HT-29 (cell line): ENCODE data around the gene SREBF1. TPM values are rescaled to one million over a fixed set of nuclear protein-coding genes. Genes with fewer than 3 reads are reported as not detected.
A peak's percentile ranks its signal among the peaks of the same experiment; 100 is the strongest.

Experiments
- DNase-seq: peaks from one replicate; pipeline ENCODE4 v3.0.0-alpha.2; 2015; ENCODE audit warnings: low spot score
- total RNA-seq: library from RNA; depleted of rRNA; stranded (reverse); fragments of >200 nt; shearing (Covaris generic); gene quantifications from 2 replicates; pipeline ENCODE4 v1.2.3, GENCODE V29; 2014

SREBF1 gene
- total RNA-seq, 1 experiment from 2014 or later = 304 TPM

DNA sequence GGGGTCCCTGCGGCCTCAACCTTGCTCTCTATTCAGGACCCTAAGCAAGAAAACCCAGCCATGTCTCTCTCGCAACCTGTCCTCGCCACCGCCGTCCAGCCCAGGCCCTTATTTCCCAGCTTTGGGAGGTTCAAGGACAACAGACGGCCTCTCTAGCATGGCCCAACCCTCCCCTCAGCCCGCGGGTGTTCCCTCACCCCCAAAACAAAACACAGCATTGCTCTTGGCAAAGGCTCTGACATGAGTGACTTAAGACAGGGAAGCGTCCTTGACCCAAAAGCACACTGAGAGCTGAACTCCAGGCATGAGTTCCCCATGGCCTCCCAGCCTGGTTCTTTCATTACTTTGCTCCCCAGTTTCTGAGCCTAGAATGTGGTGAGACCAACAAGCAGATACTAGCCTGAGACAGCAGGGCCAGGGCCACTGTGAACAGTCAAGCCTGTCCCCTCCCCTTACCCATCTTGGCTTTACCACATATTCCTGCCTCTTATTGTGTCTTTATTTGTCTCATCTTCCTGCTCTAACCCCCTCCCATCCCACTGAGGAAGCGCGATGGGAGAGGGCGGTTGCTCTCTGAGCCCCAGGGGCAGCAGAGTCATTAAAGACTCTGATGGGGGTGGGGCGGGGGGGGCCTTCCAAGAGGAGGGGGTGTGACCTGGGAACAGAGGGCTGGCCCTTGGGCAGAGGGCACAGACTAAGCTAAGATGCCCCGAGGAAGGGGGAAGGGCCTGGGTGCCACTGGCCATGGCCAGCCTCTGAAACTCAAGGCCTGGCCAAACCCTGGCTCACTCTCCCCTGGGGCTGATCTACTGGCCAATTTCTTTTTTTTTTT is 11.8 kb downstream of the SREBF1 start:
- DNase-seq = no peak

DNA sequence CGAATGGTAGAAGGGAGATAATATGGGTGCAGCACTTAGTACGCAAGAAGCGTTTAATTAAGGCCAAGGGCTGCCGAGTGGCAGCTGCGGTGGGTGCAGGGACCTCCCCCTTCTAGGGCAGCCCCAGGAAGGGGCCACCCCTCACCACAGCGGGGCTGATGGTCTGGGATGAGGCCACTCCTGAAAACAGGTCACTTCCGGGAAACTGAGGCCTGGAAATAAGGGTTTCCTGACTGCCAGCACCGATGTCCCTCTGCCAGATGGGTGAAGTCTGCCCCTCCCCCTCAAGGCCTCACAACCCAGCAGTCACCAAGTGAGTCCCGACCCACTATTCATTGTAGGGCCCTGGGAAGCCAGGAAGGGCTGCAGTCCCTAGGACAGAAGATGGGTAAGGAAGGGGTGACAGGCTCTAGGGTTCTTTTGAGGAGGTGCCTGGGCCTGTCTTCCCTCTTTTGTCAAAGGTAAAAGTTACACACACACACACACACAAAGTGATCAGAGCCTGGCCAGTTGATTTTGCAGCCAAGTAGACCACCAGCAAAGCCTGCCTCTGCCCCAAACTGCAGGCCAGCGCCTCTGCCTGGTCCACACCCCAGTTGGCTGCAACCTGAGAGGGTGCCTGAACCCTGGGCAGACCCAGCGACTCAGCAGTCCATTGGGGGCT is 12.5 kb downstream of the SREBF1 start:
- DNase-seq = no peak

DNA sequence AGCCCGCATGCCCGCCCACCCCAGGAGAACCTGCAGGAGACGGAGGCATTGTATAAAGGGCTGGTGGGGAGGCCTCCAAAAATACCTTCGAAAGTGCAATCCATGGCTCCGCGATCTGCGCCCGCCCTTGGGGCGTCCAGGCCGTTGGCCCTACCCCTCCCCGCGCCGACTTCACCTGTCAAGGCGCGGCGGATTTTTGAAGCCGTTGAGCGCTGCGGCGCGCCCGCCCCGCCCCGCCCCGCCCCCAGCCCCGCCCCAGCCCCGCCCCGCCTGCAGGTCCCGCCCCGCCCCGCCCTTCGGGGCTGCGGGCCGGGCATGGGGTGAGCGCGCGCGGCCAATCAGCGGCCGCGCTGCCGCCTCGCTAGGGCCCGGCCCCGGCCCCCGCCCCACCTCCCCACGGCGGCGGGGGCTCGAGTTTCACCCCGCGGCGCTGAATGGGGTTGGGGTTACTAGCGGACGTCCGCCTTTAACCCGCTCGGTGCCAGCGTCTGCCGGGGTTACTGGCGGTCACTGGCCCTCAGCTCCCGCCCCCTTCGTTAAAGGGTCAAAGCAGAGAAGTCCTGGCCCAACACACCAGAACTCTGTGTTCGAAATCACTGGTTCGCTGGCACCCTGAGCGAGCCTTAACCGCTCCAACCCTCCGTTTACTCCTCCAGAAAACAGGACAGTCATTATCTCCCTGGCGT is 13.2 kb downstream of the SREBF1 start:
- peak; percentile 86 for DNase-seq

DNA sequence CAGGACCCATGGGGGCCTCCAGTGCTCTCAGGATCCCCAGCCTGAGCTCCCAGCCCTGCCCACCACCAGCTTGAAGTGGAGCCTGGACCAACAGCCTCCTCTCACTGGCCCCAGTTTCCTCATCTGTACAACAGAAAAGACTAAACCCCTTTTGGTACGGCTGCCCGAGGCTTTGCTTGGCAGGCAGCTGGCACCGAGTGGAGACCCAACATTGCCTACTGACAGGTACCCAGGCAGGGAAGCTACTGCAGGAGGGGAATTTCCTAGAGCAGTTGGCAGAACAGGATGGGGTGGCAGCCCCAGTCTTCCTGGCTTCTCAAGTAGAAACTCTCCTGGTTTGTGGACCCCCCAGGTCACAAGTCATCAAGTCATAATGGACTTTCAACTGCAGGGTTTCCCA is 14.2 kb downstream of the SREBF1 start:
- DNase-seq = no peak

DNA sequence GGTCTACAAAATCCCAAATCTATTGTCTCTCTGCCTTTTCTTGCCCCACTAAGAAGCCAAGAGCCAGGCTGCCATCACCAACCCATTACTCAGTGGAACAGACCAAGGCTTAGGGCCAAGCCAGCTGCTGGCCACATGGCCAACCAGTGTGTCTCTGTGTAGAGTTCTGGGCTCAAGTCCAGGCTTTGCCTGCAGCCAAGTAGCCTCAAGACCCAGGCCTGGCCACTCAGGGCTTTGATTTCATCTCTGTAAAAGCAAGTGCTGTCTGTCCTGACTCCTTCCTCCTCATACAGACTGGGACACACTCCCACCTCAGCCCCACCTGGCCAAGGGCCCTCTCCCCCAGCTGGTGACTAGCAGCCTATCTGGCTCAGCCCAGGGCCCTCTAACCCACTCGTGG is 14.6 kb downstream of the SREBF1 start:
- DNase-seq = no peak

DNA sequence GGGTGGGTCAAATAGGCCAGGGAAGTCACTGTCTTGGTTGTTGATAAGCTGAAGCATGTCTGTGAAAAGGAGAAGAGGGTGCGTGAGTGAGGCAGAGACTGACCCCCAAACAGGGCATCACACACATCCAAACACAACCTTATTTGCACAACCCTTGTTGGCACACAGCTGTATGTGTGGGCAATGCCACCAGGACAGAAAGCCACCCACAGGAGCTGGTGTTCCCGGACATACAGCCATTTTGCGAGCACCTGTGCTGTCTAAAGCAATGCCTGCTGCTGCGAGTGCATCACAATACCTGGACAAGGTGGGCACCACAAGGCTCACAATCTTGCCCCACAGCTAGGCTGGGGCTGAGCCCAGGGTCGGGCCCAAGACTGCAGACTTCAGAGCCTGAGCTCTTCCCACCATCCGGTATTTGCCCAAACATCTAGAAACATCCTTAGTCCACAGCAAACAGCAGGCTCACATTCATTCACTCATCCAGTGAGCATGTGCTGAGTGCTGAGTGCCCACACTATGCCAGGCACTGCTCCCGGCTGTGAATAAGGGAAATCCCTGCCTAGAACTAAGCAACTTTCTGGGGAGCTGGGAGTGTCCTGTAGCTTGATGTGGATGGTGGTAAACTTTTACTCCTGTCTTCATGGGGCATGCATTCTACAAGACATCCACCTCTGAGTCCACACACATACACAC is 16.2 kb downstream of the SREBF1 start:
- DNase-seq = no peak

DNA sequence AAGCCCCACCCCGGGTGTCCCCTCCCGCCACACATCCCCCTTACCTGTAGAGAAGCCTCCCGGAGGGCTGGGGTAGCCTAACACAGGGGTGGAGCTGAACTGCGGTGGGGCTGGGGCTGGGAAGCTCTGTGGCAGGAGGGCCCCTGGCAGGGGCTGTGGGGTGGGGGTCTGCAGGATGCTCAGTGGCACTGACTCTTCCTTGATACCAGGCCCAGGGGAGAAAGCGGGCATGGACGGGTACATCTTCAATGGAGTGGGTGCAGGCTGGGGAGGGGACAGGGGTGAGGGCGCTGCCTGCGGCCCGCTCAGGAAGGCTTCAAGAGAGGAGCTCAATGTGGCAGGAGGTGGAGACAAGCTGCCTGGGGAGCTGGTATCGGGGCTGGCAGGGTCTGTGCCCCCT is 16.7 kb downstream of the SREBF1 start:
- no peak for DNase-seq

DNA sequence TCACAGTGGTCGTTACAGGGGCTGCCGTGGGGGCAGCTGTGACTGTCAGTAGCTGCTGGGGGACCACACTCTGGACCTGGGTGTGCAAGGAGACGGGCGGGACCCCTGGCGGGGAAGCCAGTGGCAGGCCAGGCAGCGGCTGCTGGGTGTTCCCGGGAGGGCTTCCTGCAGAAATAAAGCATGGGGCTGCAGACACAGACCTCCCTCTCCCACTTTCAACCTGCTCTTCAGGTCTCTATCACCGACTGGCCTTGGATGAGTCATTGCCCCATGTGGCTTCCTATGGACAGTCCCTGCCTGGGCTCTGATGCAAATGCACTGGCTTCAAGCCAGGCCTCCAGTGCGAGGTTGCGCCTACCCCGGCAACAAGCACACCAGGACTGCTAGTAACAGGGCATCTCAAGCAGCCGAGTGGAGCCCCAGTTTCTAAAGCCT is 17.2 kb downstream of the SREBF1 start:
- peak; percentile 86 for DNase-seq

DNA sequence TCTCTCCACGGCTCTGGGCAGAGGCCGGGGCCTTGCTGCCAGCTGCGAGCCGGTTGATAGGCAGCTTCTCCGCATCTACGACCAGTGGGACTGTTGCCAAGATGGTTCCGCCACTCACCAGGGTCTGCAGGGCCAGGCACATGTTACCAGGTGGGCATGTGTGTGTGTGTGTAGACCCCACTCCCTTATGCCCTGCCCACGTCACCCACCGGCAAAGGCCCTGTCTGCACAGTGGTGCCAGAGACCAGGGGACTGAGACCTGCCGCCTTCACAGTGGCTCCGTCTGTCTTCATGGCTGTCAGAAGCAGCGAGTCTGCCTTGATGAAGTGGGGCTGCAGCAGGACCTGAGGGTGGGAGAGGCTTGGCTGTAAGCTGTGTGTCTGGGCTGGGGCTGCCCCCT is 17.7 kb downstream of the SREBF1 start:
- DNase-seq = no peak

DNA sequence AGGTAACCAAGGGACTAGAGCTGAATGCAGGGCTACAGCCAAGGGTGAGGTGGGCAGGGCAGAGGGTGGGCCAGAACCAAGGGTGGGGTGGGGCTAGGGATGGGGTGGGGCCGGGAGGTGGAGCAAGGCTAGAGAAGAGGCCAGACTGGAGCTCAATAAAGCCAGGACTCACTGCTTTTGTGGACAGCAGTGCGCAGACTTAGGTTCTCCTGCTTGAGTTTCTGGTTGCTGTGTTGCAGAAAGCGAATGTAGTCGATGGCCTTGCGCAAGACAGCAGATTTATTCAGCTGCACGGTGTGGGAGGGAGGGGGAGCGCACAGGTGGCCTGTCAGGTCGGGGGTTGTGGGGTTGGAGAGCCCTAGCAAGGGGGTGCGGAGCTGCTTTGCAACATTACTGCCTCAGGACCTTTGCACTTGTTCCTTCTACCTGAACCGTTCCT is 18.7 kb downstream of the SREBF1 start:
- peak; percentile 63 for DNase-seq

DNA sequence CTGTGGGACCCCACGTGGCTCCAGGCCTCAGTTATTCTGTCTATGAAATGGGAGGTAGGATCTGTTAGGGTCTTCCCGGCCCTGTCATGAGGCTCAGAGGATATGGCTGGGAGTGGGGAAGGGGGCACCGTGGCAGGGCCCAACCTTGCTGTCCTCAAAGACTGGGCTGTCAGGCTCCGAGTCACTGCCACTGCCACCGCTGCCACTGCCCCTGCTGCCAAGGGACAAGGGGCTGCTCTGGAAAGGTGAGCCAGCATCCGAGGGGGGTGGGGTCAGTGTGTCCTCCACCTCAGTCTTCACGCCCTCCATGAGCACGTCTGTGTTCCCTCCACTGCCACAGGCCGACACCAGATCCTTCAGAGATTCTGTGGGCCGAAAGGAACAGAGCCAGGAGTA is 19.2 kb downstream of the SREBF1 start:
- DNase-seq = no peak

DNA sequence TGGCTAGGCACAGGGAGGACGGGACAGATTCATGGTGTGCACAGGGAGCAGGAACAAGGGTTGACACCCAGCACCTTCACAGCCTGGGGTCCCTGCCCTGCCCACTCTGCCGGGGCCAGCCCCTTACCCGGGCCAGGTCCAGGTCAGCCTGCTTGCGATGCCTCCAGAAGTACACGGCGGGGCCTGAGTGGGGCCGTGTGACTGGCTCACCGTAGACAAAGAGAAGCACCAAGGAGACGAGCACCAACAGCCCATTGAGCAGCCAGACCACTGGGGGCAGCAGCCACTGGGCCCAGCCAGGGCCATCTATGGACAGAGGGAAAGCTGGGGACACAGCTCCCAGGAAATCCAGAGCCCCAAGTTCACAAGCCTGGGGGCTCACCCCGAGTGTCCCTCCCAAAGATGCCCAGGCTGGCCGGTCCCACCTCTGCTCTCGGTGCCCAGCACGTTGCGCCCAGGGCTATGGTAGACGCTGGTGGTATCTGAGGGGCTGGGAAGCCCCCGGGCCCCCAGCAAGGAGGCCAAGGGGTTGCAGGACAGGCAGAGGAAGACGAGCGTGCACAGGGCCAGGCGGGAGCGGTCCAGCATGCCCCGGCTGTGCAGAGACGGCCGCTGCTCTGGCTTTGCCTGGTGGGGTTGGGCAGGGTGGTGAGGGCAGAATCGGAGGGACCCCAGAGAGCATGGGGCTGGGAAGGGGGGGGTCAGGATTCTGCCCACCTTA is 19.8 kb downstream of the SREBF1 start:
- no peak for DNase-seq

DNA sequence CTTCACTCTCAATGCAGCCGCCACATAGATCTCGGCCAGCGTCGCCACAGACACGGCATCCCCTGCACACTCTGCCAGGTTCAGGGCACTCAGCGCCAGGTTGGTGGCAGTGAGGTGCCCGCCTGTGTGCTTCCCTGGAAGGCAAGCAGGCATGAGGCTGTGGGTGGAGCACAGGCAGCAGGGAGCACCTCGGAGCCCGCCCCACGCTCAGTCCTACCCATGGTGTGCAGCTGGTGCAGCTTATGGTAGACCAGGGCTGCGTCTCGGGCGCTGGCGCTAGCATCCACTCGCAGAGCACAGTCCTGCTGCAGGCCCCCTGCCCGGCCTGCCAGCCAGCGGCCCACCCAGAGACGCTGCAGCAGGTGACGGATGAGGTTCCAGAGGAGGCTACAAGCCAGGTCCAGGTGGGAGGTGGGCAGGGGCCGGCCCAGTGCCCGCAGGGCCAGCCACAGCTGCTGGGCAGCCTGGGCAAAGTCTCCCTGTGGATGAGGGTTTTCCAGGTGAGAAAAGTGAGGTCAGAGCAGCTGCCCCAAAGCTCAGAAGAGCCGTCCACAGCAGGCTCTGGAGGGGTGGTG is 20.5 kb downstream of the SREBF1 start:
- DNase-seq = no peak

DNA sequence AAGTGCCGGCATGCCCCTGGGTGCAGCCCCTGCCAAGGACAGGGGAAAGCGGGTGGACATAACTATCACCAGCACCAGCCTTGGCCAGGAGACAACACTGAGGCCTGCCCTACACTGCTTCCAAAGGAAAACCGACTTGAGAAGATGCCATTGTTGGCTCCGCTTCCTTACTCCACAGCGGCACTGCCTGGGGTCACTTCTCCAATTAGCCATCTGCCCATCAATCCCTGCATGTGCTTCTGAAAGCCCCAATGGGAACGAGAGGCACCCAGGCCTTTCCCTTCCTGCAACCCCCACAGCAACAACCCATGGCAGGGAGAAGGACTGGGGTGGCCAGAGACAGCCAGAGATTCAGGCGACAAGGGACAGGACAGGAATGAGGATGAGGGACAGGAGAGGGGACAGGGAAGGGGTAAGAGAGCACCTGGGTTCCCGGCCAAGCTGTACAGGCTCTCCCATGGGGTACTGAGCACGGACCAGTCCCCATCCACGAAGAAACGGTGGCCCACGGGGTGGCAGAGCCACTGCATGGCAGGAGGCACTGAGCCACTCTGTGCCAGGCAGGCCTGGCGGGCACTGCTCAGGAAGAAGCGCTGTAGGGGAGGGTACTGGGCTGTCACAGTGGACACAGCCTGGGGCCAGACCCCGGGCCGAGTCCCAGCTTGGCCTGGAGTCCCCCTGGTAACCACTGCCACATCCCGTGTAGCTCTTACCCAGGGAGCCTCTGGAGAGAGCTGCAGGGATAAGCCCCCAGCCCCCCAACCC is 21.2 kb downstream of the SREBF1 start:
- no peak for DNase-seq

DNA sequence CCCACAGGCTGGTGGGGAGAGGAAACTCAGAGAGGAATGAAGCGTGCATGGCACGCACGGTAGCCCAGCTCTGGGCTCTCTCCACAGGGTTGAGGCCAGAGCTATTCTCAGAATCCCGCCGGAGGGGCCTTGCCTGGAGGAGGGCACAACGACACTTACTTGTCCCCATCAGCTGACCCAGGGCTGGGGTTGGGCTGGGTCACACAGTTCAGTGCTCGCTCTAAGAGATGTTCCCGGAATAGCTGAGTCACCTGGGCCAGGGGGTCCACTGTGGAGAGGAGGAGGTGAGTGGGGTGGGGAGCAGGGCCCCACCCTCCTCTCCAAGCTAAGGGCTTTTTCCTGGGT is 21.8 kb downstream of the SREBF1 start:
- no peak for DNase-seq

DNA sequence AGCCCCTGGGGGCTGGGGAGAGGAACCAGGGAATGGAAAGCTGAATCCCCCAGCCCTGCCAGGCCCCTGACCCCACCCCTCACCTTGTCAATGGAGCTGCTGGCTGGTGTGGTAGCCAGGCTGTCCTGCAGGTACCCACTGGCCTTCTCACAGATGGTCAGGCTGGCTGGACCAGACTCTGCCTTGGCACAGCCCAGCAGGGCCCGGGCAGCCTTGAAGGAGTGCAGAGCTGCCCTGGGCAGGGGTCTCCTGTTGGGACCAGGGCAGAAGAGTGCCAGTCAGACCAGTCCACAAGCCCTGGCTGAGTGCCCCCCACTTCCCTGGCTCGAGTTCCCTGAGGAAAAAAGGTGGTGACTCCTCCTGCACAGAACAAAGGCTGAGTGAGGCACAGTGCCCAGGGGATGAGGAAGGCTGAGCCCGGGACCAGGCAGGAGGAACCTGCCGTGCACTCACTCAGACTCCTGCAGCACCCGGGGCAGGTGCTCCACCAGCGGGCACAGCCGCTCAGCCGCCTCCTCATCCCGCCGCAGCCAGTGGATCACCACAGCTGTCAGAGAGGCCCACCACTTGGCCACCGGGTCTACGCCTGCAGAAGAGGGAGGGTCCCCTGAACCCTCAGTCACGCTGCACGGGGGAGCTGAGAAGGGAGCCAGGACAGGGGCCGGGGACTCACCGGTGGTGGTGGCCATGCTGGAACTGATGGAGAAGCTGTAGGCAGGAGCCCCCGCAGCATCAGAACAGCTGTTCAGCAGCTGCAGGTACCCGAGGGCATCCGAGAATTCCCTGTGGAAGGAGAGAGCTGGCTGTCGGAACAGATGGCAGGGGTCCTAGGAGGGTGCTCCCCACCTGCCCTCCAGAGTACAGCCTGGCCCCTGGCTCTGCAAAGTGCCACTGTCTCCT is 22.4 kb downstream of the SREBF1 start:
- DNase-seq = no peak

DNA sequence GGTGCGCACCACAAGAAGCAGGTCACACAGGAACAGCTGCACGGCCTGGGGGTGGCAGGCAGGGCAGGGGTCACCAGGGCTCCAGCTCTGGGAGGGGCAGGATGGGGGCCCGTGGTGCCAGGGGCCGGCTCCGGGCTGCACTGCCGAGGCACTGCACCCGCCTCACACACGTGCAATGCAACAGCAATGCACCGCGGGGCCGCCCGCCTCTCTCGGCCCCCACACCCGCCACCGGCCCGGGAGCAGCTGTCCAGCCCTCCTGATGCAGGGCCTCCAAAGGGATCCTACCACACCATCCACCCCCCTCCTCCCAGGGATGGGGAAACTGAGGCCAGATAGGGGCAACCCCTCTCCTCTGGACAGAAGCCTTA is 23.1 kb downstream of the SREBF1 start:
- DNase-seq = no peak

DNA sequence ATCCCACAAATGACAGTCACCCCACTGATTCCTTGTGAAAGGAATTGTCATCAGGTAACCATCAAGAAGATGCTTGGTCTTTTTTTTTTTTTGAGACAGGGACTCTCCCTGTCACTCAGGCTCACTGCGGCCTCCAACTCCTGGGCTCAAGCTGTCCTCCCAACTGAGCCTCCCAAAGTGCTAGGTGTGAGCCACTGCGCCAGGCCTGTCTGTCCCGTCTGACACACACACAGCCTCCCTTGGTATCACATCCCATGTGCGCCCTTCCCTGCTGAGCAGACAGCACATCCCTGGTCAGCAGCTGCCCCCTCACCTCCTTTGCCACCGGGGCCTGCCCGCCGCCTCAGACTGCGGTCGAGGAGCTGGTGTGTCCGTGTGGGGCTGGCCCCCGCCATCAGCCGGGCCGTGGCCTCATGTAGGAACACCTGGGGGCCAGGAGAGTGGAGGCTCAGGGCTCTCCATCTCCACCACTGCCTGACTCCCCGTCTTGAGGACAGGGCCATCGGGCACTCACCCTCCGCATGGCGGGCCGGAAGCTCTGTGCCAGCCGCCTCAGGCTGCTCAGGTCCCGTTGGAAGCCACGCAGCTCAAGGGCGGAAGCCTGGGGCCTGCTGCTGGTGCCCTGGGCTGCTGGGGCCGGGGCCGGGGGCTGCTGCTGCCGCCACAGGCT is 23.6 kb downstream of the SREBF1 start:
- DNase-seq = no peak
